GM12878 (cell line): ENCODE data around the gene CELSR1. TPM values are rescaled to one million over a fixed set of nuclear protein-coding genes. Genes with fewer than 3 reads are reported as not detected.
A peak's percentile ranks its signal among the peaks of the same experiment; 100 is the strongest.

ENCODE experiments used
- ATAC-seq: fragments of 200-7000 bp; cut with Tn5 transposase; 3 replicates; pipeline ENCODE4 v1.9.1; 2020; ENCODE audit warnings: mild to moderate bottlenecking, moderate library complexity
- BruUV-seq: library from RNA; stranded (reverse); fragments of 400-500 nt; replicated peaks from 2 replicates; lab custom pipeline; 2021; lab: Mats Ljungman, UMichigan
- CTCF ChIA-PET: fragments of 300-600 bp; sonication (Branson Sonifier 250); formaldehyde crosslinking; extraction: SDS; loops from one replicate; lab custom pipeline; 2021; ENCODE audit warnings: inconsistent platforms; lab: Yijun Ruan, JAX
- POLR2A ChIA-PET: fragments of 350-600 bp; formaldehyde crosslinking; extraction: SDS; loops from one replicate; lab custom pipeline; 2021; ENCODE audit warnings: inconsistent platforms; lab: Charles Lee
- RAD21 ChIA-PET: fragments of 300-600 bp; sonication (Branson Sonifier 250); formaldehyde crosslinking; loops from one replicate; lab custom pipeline; 2023; ENCODE audit warnings: antibody characterized with exemption; ENCODE audit not compliant: unreplicated experiment; lab: Charles Lee
- SMC1A ChIA-PET: fragments of 300-600 bp; sonication (Branson Sonifier 250); formaldehyde crosslinking; loops from one replicate; lab custom pipeline; 2023; ENCODE audit not compliant: unreplicated experiment, uncharacterized antibody; lab: Charles Lee
- DNase-seq: peaks from one replicate; pipeline ENCODE4 v3.0.0-alpha.2; 2011; ENCODE audit warnings: low read depth, low spot score
- FAIRE-seq: peaks from 3 replicates; lab custom pipeline; 2011; peaks lifted over from hg19 to GRCh38; lab: Jason Lieb, UNC
- H2AFZ ChIP-seq: 2 replicates; pipeline ENCODE4 v1.6.0; 2011; ENCODE audit warnings: low read depth, low read length, control low read depth; ENCODE audit not compliant: control insufficient read depth
- H3K27ac ChIP-seq: 2 replicates; pipeline ENCODE4 v1.5.1; 2011; ENCODE audit warnings: control low read depth; ENCODE audit not compliant: control insufficient read depth, insufficient read depth
- H3K27me3 ChIP-seq, 2 experiments: replicated peaks in 1 of 2; 2 replicates each; pipeline versions ENCODE4 v1.6.0 to v1.6.1; 2011; ENCODE audit warnings: low read length in 1 of 2; ENCODE audit not compliant: control insufficient read depth in 2 of 2, insufficient read depth in 2 of 2
- H3K36me3 ChIP-seq, 2 experiments: 2 replicates each; pipeline ENCODE4 v1.5.1; 2011; ENCODE audit warnings: low read length in 1 of 2; ENCODE audit not compliant: control insufficient read depth in 2 of 2, insufficient read depth in 2 of 2
- H3K4me1 ChIP-seq: 2 replicates; pipeline ENCODE4 v1.6.1; 2011; ENCODE audit warnings: mild to moderate bottlenecking, low read length, moderate library complexity, mixed read lengths; ENCODE audit not compliant: control insufficient read depth, insufficient read depth
- H3K4me2 ChIP-seq: 2 replicates; pipeline ENCODE4 v1.6.0; 2011; ENCODE audit warnings: control low read depth; ENCODE audit not compliant: control insufficient read depth, insufficient read depth
- H3K4me3 ChIP-seq: fragments of 200-600 bp; sonication (generic); 2 replicates; pipeline ENCODE4 v1.5.1; 2016
- H3K79me2 ChIP-seq: 2 replicates; pipeline ENCODE4 v1.6.0; 2011; ENCODE audit warnings: low read length; ENCODE audit not compliant: control insufficient read depth, insufficient read depth
- H3K9ac ChIP-seq: 2 replicates; pipeline ENCODE4 v1.8.0; 2011; ENCODE audit warnings: low read length, control low read depth, mixed read lengths; ENCODE audit not compliant: control insufficient read depth, insufficient read depth
- H3K9me3 ChIP-seq: replicated peaks from 3 replicates; pipeline ENCODE4 v1.5.1; 2011; ENCODE audit warnings: mild to moderate bottlenecking, low read length; ENCODE audit not compliant: control insufficient read depth, insufficient read depth
- H4K20me1 ChIP-seq: 2 replicates; pipeline ENCODE4 v1.6.0; 2011; ENCODE audit not compliant: control insufficient read depth, insufficient read depth
- ATF2 ChIP-seq: IDR thresholded peaks from 2 replicates; pipeline ENCODE4 v1.6.1; 2012; ENCODE audit warnings: low read length, inconsistent platforms
- HDAC2 ChIP-seq: fragments of 200-600 bp; sonication (generic); IDR thresholded peaks from 2 replicates; pipeline ENCODE4 v1.6.1; 2017
- IRF3 ChIP-seq: fragments of 450-650 bp; IDR thresholded peaks from 2 replicates; pipeline ENCODE4 v1.6.1; 2014; ENCODE audit warnings: mild to moderate bottlenecking
- NR2F1 ChIP-seq: fragments of 450-650 bp; conservative IDR thresholded peaks from 2 replicates; pipeline ENCODE4 v1.6.1; 2017; ENCODE audit warnings: mild to moderate bottlenecking
- RAD21 ChIP-seq: IDR thresholded peaks from 2 replicates; pipeline ENCODE4 v1.6.1; 2011; ENCODE audit warnings: mild to moderate bottlenecking, low read depth, low read length, moderate library complexity; ENCODE audit not compliant: insufficient read depth
- SKIL ChIP-seq: fragments of 450-650 bp; IDR thresholded peaks from 2 replicates; pipeline ENCODE4 v1.6.1; 2017; ENCODE audit warnings: mild to moderate bottlenecking, low read depth, inconsistent platforms; ENCODE audit not compliant: poor library complexity, severe bottlenecking
- SP1 ChIP-seq: IDR thresholded peaks from one replicate; pipeline ENCODE4 v1.6.1; 2011; ENCODE audit warnings: low read depth, low read length
- SREBF2 ChIP-seq: IDR thresholded peaks from 2 replicates; pipeline ENCODE4 v1.6.1; 2012; ENCODE audit warnings: mild to moderate bottlenecking, low read length
- ZBED1 ChIP-seq: IDR thresholded peaks from 2 replicates; pipeline ENCODE4 v1.6.1; 2016; ENCODE audit warnings: borderline replicate concordance
- ZNF274 ChIP-seq: IDR thresholded peaks from one replicate; pipeline ENCODE4 v1.8.0; 2011; ENCODE audit not compliant: insufficient read length, insufficient read depth
- WGBS: methylation state at CpG from one replicate; pipeline ENCODE4 v1.1.6; 2016; ENCODE audit warnings: low lambda C conversion rate; ENCODE audit not compliant: insufficient replicate concordance, insufficient coverage; ENCODE audit errors: missing lambda C conversion rate; 5-methylcytosine and 5-hydroxymethylcytosine counted together
- in situ Hi-C: fragments of 300-500 bp; cut with MboI; formaldehyde crosslinking; loops from 9 replicates; pipeline ENCODE4 v1.14.3; 2018; ENCODE audit warnings: mixed read lengths
- intact Hi-C: fragments of 100-400 bp; cut with micrococcal nuclease; formaldehyde crosslinking; loops from one replicate; pipeline ENCODE4 v1.14.2; 2022; ENCODE audit not compliant: unreplicated experiment
- polyA plus RNA-seq, 11 experiments: library from polyadenylated mRNA; depleted of rRNA in 4 of 11; unstranded in 6 of 11; stranded (reverse) in 5 of 11; fragments of >200 nt; fragmentation: Nextera tagmentation in 4 of 11; fragmentation: Illumina TruSeq in 1 of 11; extraction: Ambion mirVana in 4 of 11; extraction: Trizol in 1 of 11; gene quantifications; 1 replicate in 1 of 11; 2 replicates in 10 of 11; pipeline versions ENCODE4 v1.2.1 to v1.2.3, GENCODE V29; 2011 to 2016; ENCODE audit warnings: inconsistent platforms in 2 of 11, missing spikeins in 2 of 11, low read depth in 1 of 11
- total RNA-seq, 4 experiments: library from RNA; depleted of rRNA in 3 of 4; stranded (reverse); fragments of >200 nt in 3 of 4; fragmentation: Illumina TruSeq in 1 of 4; extraction: Trizol in 1 of 4; gene quantifications; 2 replicates each; pipeline versions ENCODE4 v1.2.1 to v1.2.3, GENCODE V29; 2013 to 2021
- TF ChIP-seq, protein P1 (sequence below): fragments of 450-650 bp; IDR thresholded peaks from 2 replicates; pipeline ENCODE4 v1.6.1; 2018; ENCODE audit warnings: mild to moderate bottlenecking, low read depth, moderate library complexity; ENCODE audit not compliant: partially characterized antibody

CELSR1 gene
- total and polyA plus RNA-seq, 10 of the 15 experiments (the other 5 are each of a cell fraction or from before 2014, with no cell fraction given) = 0.05 to 1.7 (median 0.35) TPM; not detected in 2

DNA sequence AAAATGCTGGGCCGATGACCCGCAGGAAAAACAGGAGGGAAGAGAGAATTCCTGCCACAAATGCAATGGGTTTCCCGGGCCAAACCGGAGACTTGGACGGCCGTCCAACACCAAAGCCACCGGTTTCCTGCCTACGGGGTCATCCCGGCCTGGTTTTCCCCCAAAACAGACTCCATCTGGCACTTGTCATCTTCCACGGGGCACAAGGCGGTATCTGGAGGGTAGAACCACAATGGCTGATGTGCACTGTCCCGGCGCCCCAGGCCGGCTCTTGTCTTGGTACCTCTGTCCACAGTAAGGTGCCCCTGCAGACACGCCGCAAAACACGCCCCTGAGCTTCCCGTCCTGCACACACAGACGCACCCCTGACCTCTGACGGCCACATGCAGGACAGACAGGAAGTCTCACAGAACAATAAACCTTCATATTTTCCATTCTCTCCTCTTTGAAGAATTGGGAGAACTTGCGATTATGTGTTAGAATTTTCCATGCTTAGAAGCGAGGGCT is 20.1 kb downstream of the CELSR1 start:
- ChIA-PET CTCF (no interaction called here), POLR2A (no interaction called here), SMC1A (no interaction called here), RAD21 (no interaction called here)
- in situ Hi-C loops (no loop called here), intact Hi-C loops (no loop called here)
- BruUV-seq = no TSS peak
- no peak overlapping the region for H3K9ac ChIP-seq
- WGBS = 62% methylated on average over 22 of the region's 22 CpGs
- H2AFZ ChIP-seq = no peak overlapping the region
- H3K9me3 ChIP-seq = no peaks in the 10 kb centered on the region
- no peak overlapping the region for H3K27ac ChIP-seq
- FAIRE-seq (no peak), DNase-seq (no peak), ATAC-seq (no peak)
- no peaks in the 10 kb centered on the region for H4K20me1 ChIP-seq
- no peaks in the 10 kb centered on the region for H3K4me1 ChIP-seq
- H3K27me3 ChIP-seq = no peaks in the 10 kb centered on the region
- no peak overlapping the region for H3K4me3 ChIP-seq
- 0 out of 2 replicates have a peak, but pooled peaks have one; percentile 15 for TF ChIP-seq NR2F1
- no peak for TF ChIP-seq ZNF274
- no peaks in the 10 kb centered on the region for H3K36me3 ChIP-seq
- no peak overlapping the region for H3K4me2 ChIP-seq
- no peaks in the 10 kb centered on the region for H3K79me2 ChIP-seq

DNA sequence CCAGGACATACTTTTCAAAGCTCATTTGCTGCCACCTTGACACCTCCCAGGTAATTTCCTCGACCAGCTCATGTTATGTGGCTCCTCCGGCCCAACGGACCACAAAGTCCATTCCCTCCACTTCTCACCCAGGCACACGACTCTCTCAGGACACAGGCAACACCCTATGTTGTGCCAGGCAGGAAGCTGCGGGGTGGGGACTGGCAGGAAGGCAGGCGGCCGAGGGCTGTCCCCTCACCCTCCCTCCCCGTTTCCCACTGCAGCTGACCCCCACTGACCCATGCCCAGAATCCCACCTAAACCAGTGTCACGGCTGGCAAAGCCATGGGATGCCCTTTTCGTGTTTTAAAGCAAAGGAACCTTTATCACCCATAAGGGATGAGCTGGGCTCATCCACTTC is 20.8 kb downstream of the CELSR1 start:
- ChIA-PET SMC1A (no interaction called here), CTCF (interaction anchor here (1.0 kb wide), 1 partner anchor 26 kb away, joined by 3 read pairs; no protein-coding TSS in a partner anchor), POLR2A (no interaction called here), RAD21 (no interaction called here)
- 39% methylated on average over 10 of the region's 10 CpGs for WGBS
- no peaks in the 10 kb centered on the region for H3K27me3 ChIP-seq
- in situ Hi-C loops (no loop called here), intact Hi-C loops (no loop called here)
- ATAC-seq (no peak), DNase-seq (no peak), FAIRE-seq (no peak)
- no peak overlapping the region for H3K4me2 ChIP-seq
- H3K4me3 ChIP-seq = no peak overlapping the region
- H2AFZ ChIP-seq = no peak overlapping the region
- no peaks in the 10 kb centered on the region for H4K20me1 ChIP-seq
- H3K27ac ChIP-seq = no peak overlapping the region
- H3K9me3 ChIP-seq = no peaks in the 10 kb centered on the region
- no TSS peak for BruUV-seq
- H3K9ac ChIP-seq = no peak overlapping the region
- H3K79me2 ChIP-seq = no peaks in the 10 kb centered on the region
- no peaks in the 10 kb centered on the region for H3K36me3 ChIP-seq
- no peaks in the 10 kb centered on the region for H3K4me1 ChIP-seq
- TF ChIP-seq RAD21 (no peak), SREBF2 (no peak), ZBED1 (no peak), IRF3 (no peak), HDAC2 (no peak), SKIL (no peak), SP1 (no peak), ATF2 (no peak)
- TF ChIP-seq, protein P1, sequence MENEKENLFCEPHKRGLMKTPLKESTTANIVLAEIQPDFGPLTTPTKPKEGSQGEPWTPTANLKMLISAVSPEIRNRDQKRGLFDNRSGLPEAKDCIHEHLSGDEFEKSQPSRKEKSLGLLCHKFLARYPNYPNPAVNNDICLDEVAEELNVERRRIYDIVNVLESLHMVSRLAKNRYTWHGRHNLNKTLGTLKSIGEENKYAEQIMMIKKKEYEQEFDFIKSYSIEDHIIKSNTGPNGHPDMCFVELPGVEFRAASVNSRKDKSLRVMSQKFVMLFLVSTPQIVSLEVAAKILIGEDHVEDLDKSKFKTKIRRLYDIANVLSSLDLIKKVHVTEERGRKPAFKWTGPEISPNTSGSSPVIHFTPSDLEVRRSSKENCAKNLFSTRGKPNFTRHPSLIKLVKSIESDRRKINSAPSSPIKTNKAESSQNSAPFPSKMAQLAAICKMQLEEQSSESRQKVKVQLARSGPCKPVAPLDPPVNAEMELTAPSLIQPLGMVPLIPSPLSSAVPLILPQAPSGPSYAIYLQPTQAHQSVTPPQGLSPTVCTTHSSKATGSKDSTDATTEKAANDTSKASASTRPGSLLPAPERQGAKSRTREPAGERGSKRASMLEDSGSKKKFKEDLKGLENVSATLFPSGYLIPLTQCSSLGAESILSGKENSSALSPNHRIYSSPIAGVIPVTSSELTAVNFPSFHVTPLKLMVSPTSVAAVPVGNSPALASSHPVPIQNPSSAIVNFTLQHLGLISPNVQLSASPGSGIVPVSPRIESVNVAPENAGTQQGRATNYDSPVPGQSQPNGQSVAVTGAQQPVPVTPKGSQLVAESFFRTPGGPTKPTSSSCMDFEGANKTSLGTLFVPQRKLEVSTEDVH = no peak
